ENCODE data around the gene SLC9A7. TPM values are rescaled to one million over a fixed set of nuclear protein-coding genes. Genes with fewer than 3 reads are reported as not detected.

Gene SLC9A7
- total and polyA plus RNA-seq, 2 of the 13 experiments (the other 11 are each of a cell fraction or from before 2014, with no cell fraction given), result 5.8 to 7.2 TPM

DNA sequence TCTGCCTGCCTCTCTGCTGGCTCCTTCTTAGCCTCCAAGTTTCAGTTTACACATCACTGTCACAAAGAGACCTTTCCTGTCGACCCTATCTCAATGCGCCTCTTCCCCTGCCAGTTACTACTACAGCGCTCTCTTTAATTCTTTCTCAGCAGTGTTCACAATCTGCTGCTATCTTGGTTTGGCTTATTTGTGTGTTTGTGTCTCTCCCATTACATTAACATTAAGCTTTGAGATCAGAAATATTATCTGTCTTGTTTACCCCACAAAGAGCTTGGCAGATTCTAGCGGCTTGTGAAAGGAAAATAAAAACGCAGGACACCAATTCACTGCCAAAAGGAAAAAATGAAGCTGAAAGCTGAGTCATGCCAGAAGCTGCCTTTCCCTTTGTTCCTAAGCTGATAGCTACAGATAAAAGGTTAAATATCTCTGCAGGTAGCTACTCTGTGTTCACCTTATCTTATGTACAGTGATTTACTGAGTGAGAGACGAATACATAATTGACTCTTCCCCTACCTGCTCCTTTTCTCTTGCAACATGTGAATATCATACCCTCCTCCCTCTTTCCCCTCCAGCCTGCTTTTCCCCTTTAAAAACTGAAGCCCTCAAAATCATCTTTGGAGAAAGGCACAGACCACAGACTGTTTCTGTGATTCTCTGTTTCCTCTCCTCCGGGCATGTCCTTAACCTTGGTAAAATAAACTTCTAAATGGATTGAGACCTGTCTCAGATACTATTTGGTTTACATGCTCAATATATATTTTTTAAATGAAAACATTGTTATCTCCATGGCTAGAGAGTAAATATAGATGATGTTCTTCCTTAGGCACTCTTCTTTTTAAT, 19.3 kb upstream of the SLC9A7 start:
- ChIA-PET POLR2A (no interaction called here), CTCF (ENCODE audit: low intra/inter-chr PET ratio, low total read pairs) (no interaction called here)
- Histone ChIP-seq H2AFZ (ENCODE audit: low read length) (peak overlapping the region; percentile 42), H3K4me2 (ENCODE audit: low read depth, low read length) (peak overlapping the region; percentile 55), H3K4me1 (ENCODE audit: insufficient read depth, low read length) (0 out of 2 replicates have a peak, but pooled peaks cover 11% of the 10 kb centered on the region), H4K20me1 (ENCODE audit: insufficient read depth, low read length) (no peaks in the 10 kb centered on the region), H3K27me3 (ENCODE audit: control insufficient read depth in 1 of 2, insufficient read depth in 2 of 2, low read length in 2 of 2) (no peaks in the 10 kb centered on the region), H3K9me3 (ENCODE audit: low read length) (no peaks in the 10 kb centered on the region), H3K36me3 (replicated peaks in 1 of 2; ENCODE audit: control insufficient read depth in 1 of 2, insufficient read depth in 2 of 2, low read length in 2 of 2) (no peaks in the 10 kb centered on the region), H3K79me2 (ENCODE audit: insufficient read depth, low read length) (no peaks in the 10 kb centered on the region), H3K9ac (ENCODE audit: insufficient read depth, low read depth, low read length) (no peak overlapping the region), H3K4me3 (replicated peaks in 1 of 3; ENCODE audit: insufficient read depth in 1 of 3, low read depth in 2 of 3, low read length in 3 of 3) (no peak overlapping the region), H3K27ac (ENCODE audit: extremely low read length, insufficient read depth, low read length) (no peak overlapping the region)
- FAIRE-seq (no peak), DNase-seq (ENCODE audit: low spot score) (peak; percentile 12), ATAC-seq (no peak)
- TF ChIP-seq, protein P1, sequence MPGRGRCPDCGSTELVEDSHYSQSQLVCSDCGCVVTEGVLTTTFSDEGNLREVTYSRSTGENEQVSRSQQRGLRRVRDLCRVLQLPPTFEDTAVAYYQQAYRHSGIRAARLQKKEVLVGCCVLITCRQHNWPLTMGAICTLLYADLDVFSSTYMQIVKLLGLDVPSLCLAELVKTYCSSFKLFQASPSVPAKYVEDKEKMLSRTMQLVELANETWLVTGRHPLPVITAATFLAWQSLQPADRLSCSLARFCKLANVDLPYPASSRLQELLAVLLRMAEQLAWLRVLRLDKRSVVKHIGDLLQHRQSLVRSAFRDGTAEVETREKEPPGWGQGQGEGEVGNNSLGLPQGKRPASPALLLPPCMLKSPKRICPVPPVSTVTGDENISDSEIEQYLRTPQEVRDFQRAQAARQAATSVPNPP (CRISPR knock-in tag; IDR thresholded peaks at IDR 0.05), result no peak
- TF ChIP-seq ZNF225 (CRISPR knock-in tag; IDR thresholded peaks at IDR 0.05) (no peak), ZNF775 (CRISPR knock-in tag; IDR thresholded peaks at IDR 0.05; ENCODE audit: borderline replicate concordance) (no peak)
- TF ChIP-seq, protein P2, sequence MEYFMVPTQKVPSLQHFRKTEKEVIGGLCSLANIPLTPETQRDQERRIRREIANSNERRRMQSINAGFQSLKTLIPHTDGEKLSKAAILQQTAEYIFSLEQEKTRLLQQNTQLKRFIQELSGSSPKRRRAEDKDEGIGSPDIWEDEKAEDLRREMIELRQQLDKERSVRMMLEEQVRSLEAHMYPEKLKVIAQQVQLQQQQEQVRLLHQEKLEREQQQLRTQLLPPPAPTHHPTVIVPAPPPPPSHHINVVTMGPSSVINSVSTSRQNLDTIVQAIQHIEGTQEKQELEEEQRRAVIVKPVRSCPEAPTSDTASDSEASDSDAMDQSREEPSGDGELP (IDR thresholded peaks at IDR 0.05; ENCODE audit: borderline replicate concordance, low read depth), result no peak
- no TSS peak for BruUV-seq (replicated peaks)
- in situ Hi-C loops (cut with HindIII; ENCODE audit: extremely low pct_ligation_motif_present, low pct_unique_long_range_greater_than_20kb), result no loop called here
- intact Hi-C loops (cut with micrococcal nuclease; ENCODE audit: unreplicated experiment), result no loop called here
- 0% methylated on average over 7 of the region's 7 CpGs for WGBS (ENCODE audit: low lambda C conversion rate)

DNA sequence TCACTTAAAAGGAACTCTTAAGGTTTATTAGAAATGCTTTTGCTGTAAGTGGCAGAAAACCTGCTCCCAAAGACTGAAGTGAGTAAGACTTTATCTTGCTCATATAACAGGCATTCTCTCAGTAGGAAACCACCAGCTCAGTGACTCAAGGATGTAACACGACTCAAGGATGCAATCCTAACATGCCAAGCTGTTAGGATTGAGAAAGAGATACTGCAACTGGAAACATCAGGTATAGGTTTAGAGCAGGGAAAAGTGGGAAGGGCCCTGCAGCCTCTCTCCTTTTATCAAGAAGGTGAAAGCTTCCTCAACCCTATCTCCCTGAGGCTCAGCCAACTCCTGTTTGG, 11.9 kb upstream of the SLC9A7 start:
- WGBS (ENCODE audit: low lambda C conversion rate), result 0% methylated on average over 1 of the region's 1 CpG
- Histone ChIP-seq H3K9ac (ENCODE audit: insufficient read depth, low read depth, low read length) (no peak overlapping the region), H3K36me3 (replicated peaks in 1 of 2; ENCODE audit: control insufficient read depth in 1 of 2, insufficient read depth in 2 of 2, low read length in 2 of 2) (no peaks in the 10 kb centered on the region), H4K20me1 (ENCODE audit: insufficient read depth, low read length) (no peaks in the 10 kb centered on the region), H2AFZ (ENCODE audit: low read length) (no peak overlapping the region), H3K4me1 (ENCODE audit: insufficient read depth, low read length) (no peaks in the 10 kb centered on the region), H3K79me2 (ENCODE audit: insufficient read depth, low read length) (no peaks in the 10 kb centered on the region), H3K4me2 (ENCODE audit: low read depth, low read length) (no peak overlapping the region), H3K4me3 (replicated peaks in 1 of 3; ENCODE audit: insufficient read depth in 1 of 3, low read depth in 2 of 3, low read length in 3 of 3) (no peak overlapping the region), H3K27ac (ENCODE audit: extremely low read length, insufficient read depth, low read length) (no peak overlapping the region), H3K9me3 (ENCODE audit: low read length) (no peaks in the 10 kb centered on the region), H3K27me3 (ENCODE audit: control insufficient read depth in 1 of 2, insufficient read depth in 2 of 2, low read length in 2 of 2) (no peaks in the 10 kb centered on the region)
- intact Hi-C loops (cut with micrococcal nuclease; ENCODE audit: unreplicated experiment) (no loop called here), in situ Hi-C loops (cut with HindIII; ENCODE audit: extremely low pct_ligation_motif_present, low pct_unique_long_range_greater_than_20kb) (no loop called here)
- ChIA-PET CTCF (ENCODE audit: low intra/inter-chr PET ratio, low total read pairs) (no interaction called here), POLR2A (no interaction called here)
- BruUV-seq (replicated peaks), result no TSS peak
- no peak for ATAC-seq
- TF ChIP-seq STAT5B (CRISPR knock-in tag; IDR thresholded peaks at IDR 0.05) (no peak), ZNF430 (CRISPR knock-in tag; IDR thresholded peaks at IDR 0.05) (no peak), FOXA3 (CRISPR knock-in tag; IDR thresholded peaks at IDR 0.05) (no peak)
- TF ChIP-seq, protein P3, sequence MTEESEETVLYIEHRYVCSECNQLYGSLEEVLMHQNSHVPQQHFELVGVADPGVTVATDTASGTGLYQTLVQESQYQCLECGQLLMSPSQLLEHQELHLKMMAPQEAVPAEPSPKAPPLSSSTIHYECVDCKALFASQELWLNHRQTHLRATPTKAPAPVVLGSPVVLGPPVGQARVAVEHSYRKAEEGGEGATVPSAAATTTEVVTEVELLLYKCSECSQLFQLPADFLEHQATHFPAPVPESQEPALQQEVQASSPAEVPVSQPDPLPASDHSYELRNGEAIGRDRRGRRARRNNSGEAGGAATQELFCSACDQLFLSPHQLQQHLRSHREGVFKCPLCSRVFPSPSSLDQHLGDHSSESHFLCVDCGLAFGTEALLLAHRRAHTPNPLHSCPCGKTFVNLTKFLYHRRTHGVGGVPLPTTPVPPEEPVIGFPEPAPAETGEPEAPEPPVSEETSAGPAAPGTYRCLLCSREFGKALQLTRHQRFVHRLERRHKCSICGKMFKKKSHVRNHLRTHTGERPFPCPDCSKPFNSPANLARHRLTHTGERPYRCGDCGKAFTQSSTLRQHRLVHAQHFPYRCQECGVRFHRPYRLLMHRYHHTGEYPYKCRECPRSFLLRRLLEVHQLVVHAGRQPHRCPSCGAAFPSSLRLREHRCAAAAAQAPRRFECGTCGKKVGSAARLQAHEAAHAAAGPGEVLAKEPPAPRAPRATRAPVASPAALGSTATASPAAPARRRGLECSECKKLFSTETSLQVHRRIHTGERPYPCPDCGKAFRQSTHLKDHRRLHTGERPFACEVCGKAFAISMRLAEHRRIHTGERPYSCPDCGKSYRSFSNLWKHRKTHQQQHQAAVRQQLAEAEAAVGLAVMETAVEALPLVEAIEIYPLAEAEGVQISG (CRISPR knock-in tag; IDR thresholded peaks at IDR 0.05), result no peak
- no peak for FAIRE-seq
- no peak for DNase-seq (ENCODE audit: low spot score)

Data from HepG2 (cell line).